Loucy (cell line): ENCODE results near the gene NACA.

Source experiments
- H2AFZ ChIP-seq: fragments of 200-600 bp; sonication (generic); 2 replicates; pipeline ENCODE4 v1.6.0; 2016; ENCODE audit warnings: antibody characterized with exemption, mild to moderate bottlenecking, low read length, moderate library complexity
- H3F3A ChIP-seq: fragments of 200-600 bp; 2 replicates; pipeline ENCODE4 v1.6.0; 2016; ENCODE audit warnings: antibody characterized with exemption, low read depth, mild to moderate bottlenecking
- H3K27me3 ChIP-seq: fragments of 200-600 bp; sonication (generic); 2 replicates; pipeline ENCODE4 v1.6.1; 2014; ENCODE audit warnings: low read length, mild to moderate bottlenecking; ENCODE audit not compliant: insufficient read depth, poor library complexity, severe bottlenecking
- H3K36me3 ChIP-seq: fragments of 200-600 bp; sonication (generic); 2 replicates; pipeline ENCODE4 v1.6.1; 2016; ENCODE audit warnings: low read length; ENCODE audit not compliant: insufficient read depth
- H3K4me1 ChIP-seq: fragments of 200-600 bp; sonication (generic); 2 replicates; pipeline ENCODE4 v1.5.1; 2014; ENCODE audit warnings: low read length, mild to moderate bottlenecking; ENCODE audit not compliant: insufficient read depth, poor library complexity, severe bottlenecking
- H3K4me2 ChIP-seq: fragments of 200-600 bp; sonication (generic); 2 replicates; pipeline ENCODE4 v1.6.0; 2014; ENCODE audit warnings: antibody characterized with exemption, low read length, low read depth, mild to moderate bottlenecking; ENCODE audit not compliant: poor library complexity, severe bottlenecking
- H3K4me3 ChIP-seq: fragments of 200-600 bp; sonication (generic); 2 replicates; pipeline ENCODE4 v1.5.1; 2014; ENCODE audit warnings: low read length, mild to moderate bottlenecking, mixed read lengths; ENCODE audit not compliant: poor library complexity, severe bottlenecking
- H3K79me2 ChIP-seq: fragments of 200-600 bp; sonication (generic); 2 replicates; pipeline ENCODE4 v1.6.1; 2014; ENCODE audit warnings: low read length; ENCODE audit not compliant: insufficient read depth
- H3K9ac ChIP-seq: fragments of 200-600 bp; sonication (generic); 2 replicates; pipeline ENCODE4 v1.6.0; 2014; ENCODE audit warnings: mild to moderate bottlenecking, low read depth, low read length, moderate library complexity; ENCODE audit not compliant: poor library complexity, severe bottlenecking
- H3K9me2 ChIP-seq: fragments of 200-600 bp; sonication (generic); replicated peaks from 2 replicates; pipeline ENCODE4 v1.6.1; 2016; ENCODE audit warnings: low read depth, low read length, mixed read lengths
- H3K9me3 ChIP-seq: fragments of 200-600 bp; sonication (generic); 2 replicates; pipeline ENCODE4 v1.6.1; 2014; ENCODE audit warnings: mild to moderate bottlenecking, antibody characterized with exemption, low read length, low read depth; ENCODE audit not compliant: insufficient read depth
- H4K20me1 ChIP-seq: fragments of 200-600 bp; sonication (generic); 2 replicates; pipeline ENCODE4 v1.6.0; 2014; ENCODE audit warnings: antibody characterized with exemption, low read length, mild to moderate bottlenecking; ENCODE audit not compliant: insufficient read depth, poor library complexity, severe bottlenecking
- CTCF ChIP-seq: fragments of 200-600 bp; sonication (generic); conservative IDR thresholded peaks from 2 replicates; pipeline ENCODE4 v1.5.1; 2014; ENCODE audit warnings: mild to moderate bottlenecking, antibody characterized with exemption, low read length
- EZH2phosphoT487 ChIP-seq: fragments of 200-600 bp; IDR thresholded peaks from 2 replicates; pipeline ENCODE4 v1.6.1; 2018; ENCODE audit warnings: antibody characterized with exemption, mild to moderate bottlenecking, moderate library complexity, borderline replicate concordance

The NACA gene

GRCh38 chr12:56670836-56671235 lies 54.3 kb downstream of the NACA start:
- Histone ChIP-seq H3K9me3 (no peaks in the 10 kb centered on the region), H3K9me2 (no peaks in the 10 kb centered on the region), H3K27me3 (no peaks in the 10 kb centered on the region), H3K36me3 (peaks cover 77% of the 10 kb centered on the region), H3F3A (no peaks in the 10 kb centered on the region), H3K4me2 (no peak overlapping the region), H4K20me1 (peaks cover 59% of the 10 kb centered on the region), H3K4me3 (no peak overlapping the region), H2AFZ (no peak overlapping the region), H3K4me1 (no peaks in the 10 kb centered on the region), H3K79me2 (peaks cover 84% of the 10 kb centered on the region), H3K9ac (no peak overlapping the region)
- no peak for TF ChIP-seq CTCF
- TF ChIP-seq EZH2phosphoT487, result no peak

GRCh38 chr12:56668197-56668457 lies 57.0 kb downstream of the NACA start:
- H4K20me1 ChIP-seq, result peaks cover 40% of the 10 kb centered on the region
- peaks cover 98% of the 10 kb centered on the region for H3K36me3 ChIP-seq
- H3K79me2 ChIP-seq, result peaks cover 57% of the 10 kb centered on the region
- H3K4me3 ChIP-seq, result no peak overlapping the region
- H3K9ac ChIP-seq, result no peak overlapping the region
- no peaks in the 10 kb centered on the region for H3K9me2 ChIP-seq
- TF ChIP-seq CTCF (no peak), EZH2phosphoT487 (no peak)
- no peaks in the 10 kb centered on the region for H3K27me3 ChIP-seq
- no peak overlapping the region for H3K4me2 ChIP-seq
- no peak overlapping the region for H2AFZ ChIP-seq
- H3F3A ChIP-seq, result peaks cover 3% of the 10 kb centered on the region; the same call in 1 of the 2 replicates
- H3K9me3 ChIP-seq, result no peaks in the 10 kb centered on the region
- no peaks in the 10 kb centered on the region for H3K4me1 ChIP-seq
